H1 (cell line): Measurements from ENCODE around the gene PGA5. TPM values are rescaled to one million over a fixed set of nuclear protein-coding genes. Genes with fewer than 3 reads are reported as not detected.

Source experiments
- CTCF ChIA-PET: fragments of 300-600 bp; sonication (Branson Sonifier 250); formaldehyde crosslinking; loops from one replicate; lab custom pipeline; 2021; ENCODE audit not compliant: partially characterized antibody; lab: Charles Lee
- POLR2A ChIA-PET: fragments of 300-600 bp; sonication (Branson Sonifier 250); formaldehyde crosslinking; loops from one replicate; lab custom pipeline; 2021; ENCODE audit warnings: inconsistent platforms; ENCODE audit not compliant: partially characterized antibody; lab: Charles Lee
- DNase-seq, 2 experiments: peaks; one replicate each; pipeline versions ENCODE4 v3.0.0 to v3.0.0-alpha.2; 2010 to 2022; ENCODE audit warnings: low spot score in 2 of 2, low read depth in 1 of 2, mixed read lengths in 1 of 2
- FAIRE-seq: peaks from 2 replicates; lab custom pipeline; 2011; peaks lifted over from hg19 to GRCh38; lab: Jason Lieb, UNC
- H2AFZ ChIP-seq: 2 replicates; pipeline ENCODE4 v1.8.1; 2012; ENCODE audit warnings: low read length, inconsistent platforms
- H2AK5ac ChIP-seq: 2 replicates; pipeline ENCODE4 v1.6.1; 2013; ENCODE audit warnings: low read depth, low read length
- H2BK120ac ChIP-seq: replicated peaks from 2 replicates; pipeline ENCODE3; 2013; ENCODE audit warnings: low read depth, low read length, inconsistent platforms
- H2BK12ac ChIP-seq: 2 replicates; pipeline ENCODE4 v1.6.1; 2013; ENCODE audit warnings: low read depth, low read length
- H2BK15ac ChIP-seq: 2 replicates; pipeline ENCODE4 v1.6.1; 2013; ENCODE audit warnings: low read length
- H2BK20ac ChIP-seq: 2 replicates; pipeline ENCODE4 v1.6.1; 2013; ENCODE audit warnings: low read length
- H2BK5ac ChIP-seq: 2 replicates; pipeline ENCODE4 v1.6.1; 2013; ENCODE audit warnings: low read depth, low read length
- H3K14ac ChIP-seq: 2 replicates; pipeline ENCODE4 v1.6.1; 2013; ENCODE audit warnings: inconsistent platforms; ENCODE audit not compliant: insufficient read length
- H3K18ac ChIP-seq: 2 replicates; pipeline ENCODE4 v1.6.1; 2013; ENCODE audit warnings: low read length; ENCODE audit errors: extremely low read depth
- H3K23ac ChIP-seq: 2 replicates; pipeline ENCODE4 v1.6.1; 2013; ENCODE audit warnings: inconsistent platforms; ENCODE audit not compliant: insufficient read length
- H3K23me2 ChIP-seq: 2 replicates; pipeline ENCODE4 v1.6.1; 2013; ENCODE audit warnings: low read depth, low read length
- H3K27ac ChIP-seq: 2 replicates; pipeline ENCODE4 v1.6.1; 2011; ENCODE audit warnings: low read depth, low read length, inconsistent platforms
- H3K27me3 ChIP-seq, 4 experiments: replicated peaks in 1 of 4; 1 replicate in 1 of 4; 2 replicates in 3 of 4; pipeline versions ENCODE4 v1.6.1 to v1.8.1; 2011 to 2013; ENCODE audit warnings: low read length in 3 of 4, mild to moderate bottlenecking in 3 of 4, inconsistent platforms in 2 of 4, mixed read lengths in 2 of 4, moderate library complexity in 1 of 4; ENCODE audit not compliant: control insufficient read depth in 3 of 4, insufficient read depth in 3 of 4; ENCODE audit errors: extremely low read depth in 1 of 4
- H3K36me3 ChIP-seq, 4 experiments: 2 replicates each; pipeline versions ENCODE4 v1.6.1 to v1.8.1; 2011 to 2013; ENCODE audit warnings: mild to moderate bottlenecking in 4 of 4, low read length in 3 of 4, moderate library complexity in 2 of 4, control low read depth in 1 of 4, inconsistent platforms in 1 of 4; ENCODE audit not compliant: insufficient read depth in 4 of 4, control insufficient read depth in 2 of 4
- H3K4ac ChIP-seq: replicated peaks from 2 replicates; pipeline ENCODE3; 2013; ENCODE audit warnings: low read length, low read depth, mixed read lengths, inconsistent platforms; ENCODE audit not compliant: insufficient read length
- H3K4me1 ChIP-seq, 4 experiments: replicated peaks in 1 of 4; 1 replicate in 1 of 4; 2 replicates in 3 of 4; pipeline versions ENCODE4 v1.6.1 to v1.8.1; 2011 to 2013; ENCODE audit warnings: low read length in 3 of 4, inconsistent platforms in 2 of 4, mixed read lengths in 1 of 4; ENCODE audit not compliant: insufficient read depth in 4 of 4, control insufficient read depth in 3 of 4
- H3K4me2 ChIP-seq, 2 experiments: 2 replicates each; pipeline versions ENCODE4 v1.6.1 to v1.8.1; 2011 to 2013; ENCODE audit warnings: low read depth in 2 of 2, low read length in 2 of 2, control low read depth in 1 of 2, inconsistent platforms in 1 of 2, mild to moderate bottlenecking in 1 of 2; ENCODE audit not compliant: insufficient read depth in 1 of 2
- H3K4me3 ChIP-seq, 4 experiments: fragments of 200-600, 300-600 bp in 1 of 4; sonication (generic), shearing (Covaris generic), sonication (Bioruptor Twin) in 1 of 4; 2 replicates each; pipeline versions ENCODE4 v1.5.1 to v1.8.1; 2011 to 2016; ENCODE audit warnings: low read length in 4 of 4, low read depth in 3 of 4, control low read depth in 2 of 4, inconsistent platforms in 2 of 4, mild to moderate bottlenecking in 2 of 4, mixed read lengths in 1 of 4, moderate library complexity in 1 of 4; ENCODE audit not compliant: insufficient read depth in 2 of 4; ENCODE audit errors: extremely low read depth in 1 of 4
- H3K56ac ChIP-seq: replicated peaks from 2 replicates; pipeline ENCODE3; 2013; ENCODE audit warnings: low read depth, mild to moderate bottlenecking, mixed read lengths, low read length, inconsistent platforms; ENCODE audit not compliant: insufficient read length
- H3K79me1 ChIP-seq: 2 replicates; pipeline ENCODE4 v1.6.1; 2013; ENCODE audit warnings: low read depth, low read length, control low read depth
- H3K79me2 ChIP-seq, 2 experiments: 2 replicates each; pipeline versions ENCODE4 v1.6.1 to v1.8.1; 2012 to 2013; ENCODE audit warnings: low read length in 2 of 2, mild to moderate bottlenecking in 2 of 2, inconsistent platforms in 1 of 2; ENCODE audit not compliant: insufficient read depth in 2 of 2, control insufficient read depth in 1 of 2
- H3K9ac ChIP-seq, 4 experiments: replicated peaks in 1 of 4; 1 replicate in 1 of 4; 2 replicates in 3 of 4; pipeline versions ENCODE4 v1.6.1 to v1.8.1; 2011 to 2013; ENCODE audit warnings: low read depth in 3 of 4, low read length in 3 of 4, control low read depth in 2 of 4, mild to moderate bottlenecking in 2 of 4, moderate library complexity in 2 of 4, inconsistent platforms in 1 of 4; ENCODE audit errors: extremely low read depth in 1 of 4
- H3K9me3 ChIP-seq, 2 experiments: 2 replicates each; pipeline versions ENCODE4 v1.6.1 to v1.8.1; 2012 to 2013; ENCODE audit warnings: mild to moderate bottlenecking in 2 of 2, moderate library complexity in 2 of 2, control low read depth in 1 of 2, inconsistent platforms in 1 of 2, low read depth in 1 of 2, low read length in 1 of 2, mixed read lengths in 1 of 2; ENCODE audit not compliant: insufficient read depth in 2 of 2
- H4K20me1 ChIP-seq, 2 experiments: replicated peaks in 1 of 2; 2 replicates each; pipeline versions ENCODE3 to v1.8.1; 2011 to 2013; ENCODE audit warnings: inconsistent platforms in 2 of 2, low read length in 2 of 2, mild to moderate bottlenecking in 1 of 2; ENCODE audit not compliant: insufficient read depth in 2 of 2, control insufficient read depth in 1 of 2
- H4K5ac ChIP-seq: 2 replicates; pipeline ENCODE4 v1.6.1; 2013; ENCODE audit warnings: low read length, low read depth, mixed read lengths, inconsistent platforms; ENCODE audit not compliant: insufficient read length
- H4K8ac ChIP-seq: 2 replicates; pipeline ENCODE4 v1.8.0; 2013; ENCODE audit warnings: mild to moderate bottlenecking, moderate library complexity, low read length, inconsistent platforms; ENCODE audit not compliant: insufficient read depth; ENCODE audit errors: extremely low read depth
- H4K91ac ChIP-seq: replicated peaks from 2 replicates; pipeline ENCODE3; 2013; ENCODE audit warnings: low read length, mixed read lengths, inconsistent platforms; ENCODE audit not compliant: insufficient read length
- RFX5 ChIP-seq: IDR thresholded peaks from 2 replicates; pipeline ENCODE4 v1.6.1; 2011; ENCODE audit warnings: low read depth, low read length, improper control_type of control experiment, borderline replicate concordance
- WGBS, 2 experiments: shearing (Covaris generic) in 1 of 2; methylation state at CpG; one replicate each; pipeline versions ENCODE4 v1.1.6 to v1.1.7; 2013 to 2015; ENCODE audit warnings: low lambda C conversion rate in 2 of 2, mixed read lengths in 2 of 2, inconsistent platforms in 1 of 2, low coverage in 1 of 2, missing lambda C conversion rate in 1 of 2; ENCODE audit not compliant: insufficient replicate concordance in 2 of 2, insufficient coverage in 1 of 2, insufficient read length in 1 of 2; ENCODE audit errors: extremely low coverage in 1 of 2, missing lambda C conversion rate in 1 of 2; 5-methylcytosine and 5-hydroxymethylcytosine counted together
- polyA plus RNA-seq, 7 experiments: library from polyadenylated mRNA; depleted of rRNA in 3 of 7; stranded (reverse) in 5 of 7; unstranded in 2 of 7; fragments of >200 nt in 5 of 7; fragments of 200-250 nt in 2 of 7; gene quantifications; 1 replicate in 5 of 7; 2 replicates in 1 of 7; 4 replicates in 1 of 7; pipeline versions ENCODE4 v1.2.1 to v1.2.3, GENCODE V29; 2011 to 2013; ENCODE audit warnings: missing spikeins in 2 of 7, mixed read lengths in 2 of 7
- total RNA-seq: library from RNA; stranded (reverse); fragmentation: NEBNext Ultra II Directional; extraction: Animal tissue kit (Norgen Biotek cat#: 25700); gene quantifications from 2 replicates; pipeline ENCODE4 v1.2.1, GENCODE V29; 2021

The PGA5 gene
- total and polyA plus RNA-seq, 2 of the 8 experiments (the other 6 are each of a cell fraction or from before 2014, with no cell fraction given): 0.67 to 2.0 TPM

GRCh38 chr11:61272731-61273130 is 31.8 kb downstream of the PGA5 start:
- H3K27ac ChIP-seq: no peak overlapping the region
- no peak overlapping the region for H4K5ac ChIP-seq
- no peaks in the 10 kb centered on the region; a peak in 1 of 4 replicates for H3K79me2 ChIP-seq
- no peak overlapping the region for H3K9ac ChIP-seq
- no peak overlapping the region for H3K4me2 ChIP-seq
- H3K4me3 ChIP-seq: no peak overlapping the region
- no peak for DNase-seq
- no peak for FAIRE-seq
- no peak for TF ChIP-seq RFX5
- TF ChIP-seq, all 59 proteins: peak for 0
- Histone ChIP-seq H3K56ac (no peak overlapping the region), H3K18ac (no peak overlapping the region), H2AFZ (no peak overlapping the region), H4K8ac (no peak overlapping the region), H3K23me2 (peaks cover 14% of the 10 kb centered on the region), H4K20me1 (peaks cover 3 to 11% of the 10 kb centered on the region in 2 experiments), H2BK15ac (no peak overlapping the region), H3K27me3 (no peaks in the 10 kb centered on the region), H2BK12ac (no peak overlapping the region), H2BK5ac (no peak overlapping the region), H3K4me1 (no peaks in the 10 kb centered on the region), H2BK120ac (no peak overlapping the region), H3K23ac (no peak overlapping the region), H3K4ac (no peak overlapping the region), H2AK5ac (no peak overlapping the region), H2BK20ac (no peak overlapping the region), H3K36me3 (peaks cover 0 to 14% (median 3%) of the 10 kb centered on the region in 4 experiments; a peak in 4 of 8 replicates), H4K91ac (no peak overlapping the region), H3K79me1 (peaks cover 2% of the 10 kb centered on the region; the same call in 1 of the 2 replicates), H3K14ac (no peak overlapping the region), H3K9me3 (no peaks in the 10 kb centered on the region)
- CTCF ChIA-PET: interaction anchor here (0.6 to 7.2 kb wide), 4 partner anchors 10 to 162 kb away, joined by 4 to 32 read pairs (median 7); no protein-coding TSS in a partner anchor
- POLR2A ChIA-PET: interaction anchor here (0.7 to 2.1 kb wide), 4 partner anchors 9 to 89 kb away, joined by 3 to 6 read pairs (median 4); partner anchors contain the start of genes CYB561A3 and TMEM138
- 86% methylated on average over 3 of the region's 3 CpGs; no CpG with 5 or more reads in 1 of the 2 experiments for WGBS, 2 experiments
